Measurements from ENCODE around the gene RALGAPA2. TPM values are rescaled to one million over a fixed set of nuclear protein-coding genes. Genes with fewer than 3 reads are reported as not detected.
A peak's percentile ranks its signal among the peaks of the same experiment; 100 is the strongest.

RALGAPA2 gene
- total and polyA plus RNA-seq, 10 donors, result 1.2 to 55.2 (median 29.4) TPM

GRCh38 chr20:20442466-20442865, 270.0 kb downstream of the RALGAPA2 start:
- peaks cover 0 to 53% (median 0%) of the 10 kb centered on the region in 6 donors for H3K36me3 ChIP-seq
- 78 to 89% (median 84%) methylated on average over 2 of the region's 2 CpGs for WGBS, 5 donors
- H3K9me3 ChIP-seq, result no peaks in the 10 kb centered on the region
- intact Hi-C loops (cut with DNase I; ENCODE audit: low total_unique reads), result no loop called here
- no peak for TF ChIP-seq POLR2AphosphoS5 (IDR thresholded peaks at IDR 0.05)
- no peak for TF ChIP-seq POLR2A (IDR thresholded peaks at IDR 0.05)
- TF ChIP-seq CTCF (IDR thresholded peaks at IDR 0.05 in 8 of 11, conservative IDR thresholded peaks at IDR 0.05 in 3 of 11), result no peak
- DNase-seq, result no peak
- no peaks in the 10 kb centered on the region for H3K27me3 ChIP-seq (replicated peaks in 1 of 7)
- no peak overlapping the region for H3K4me3 ChIP-seq
- H3K4me1 ChIP-seq, result peaks cover 0 to 19% (median 2%) of the 10 kb centered on the region in 6 donors
- H3K27ac ChIP-seq, result no peak overlapping the region

- Histone ChIP-seq H3K9me3 (no peaks in the 10 kb centered on the region), H3K36me3 (peaks cover 0 to 62% (median 0%) of the 10 kb centered on the region in 6 donors), H3K27me3 (replicated peaks in 1 of 7) (no peaks in the 10 kb centered on the region), H3K4me1 (peaks cover 0 to 7% (median 0%) of the 10 kb centered on the region in 6 donors), H3K4me3 (no peak overlapping the region), H3K27ac (peak overlapping the region in 1 of 8 donors; percentile 5)
- intact Hi-C loops (cut with DNase I; ENCODE audit: low total_unique reads), result no loop called here
- DNase-seq, result no peak
- 41 to 53% (median 50%) methylated on average over 6 of the region's 6 CpGs for WGBS, 5 donors
- TF ChIP-seq POLR2AphosphoS5 (IDR thresholded peaks at IDR 0.05), result no peak
- TF ChIP-seq POLR2A (IDR thresholded peaks at IDR 0.05), result no peak
- no peak for TF ChIP-seq CTCF (IDR thresholded peaks at IDR 0.05 in 8 of 11, conservative IDR thresholded peaks at IDR 0.05 in 3 of 11)
These were observed 271.4 kb downstream of the RALGAPA2 start for GRCh38 chr20:20440886-20441658.

GRCh38 chr20:20440481-20440880, 272.0 kb downstream of the RALGAPA2 start:
- Histone ChIP-seq H3K4me3 (no peak overlapping the region), H3K36me3 (peaks cover 0 to 68% (median 0%) of the 10 kb centered on the region in 6 donors), H3K9me3 (no peaks in the 10 kb centered on the region), H3K27ac (no peak overlapping the region), H3K27me3 (replicated peaks in 1 of 7) (no peaks in the 10 kb centered on the region), H3K4me1 (peaks cover 0 to 7% (median 0%) of the 10 kb centered on the region in 6 donors)
- DNase-seq, result no peak
- intact Hi-C loops (cut with DNase I; ENCODE audit: low total_unique reads), result no loop called here
- WGBS, 5 donors, result 93 to 98% (median 95%) methylated on average over 16 of the region's 16 CpGs
- TF ChIP-seq POLR2AphosphoS5 (IDR thresholded peaks at IDR 0.05), result no peak
- TF ChIP-seq CTCF (IDR thresholded peaks at IDR 0.05 in 8 of 11, conservative IDR thresholded peaks at IDR 0.05 in 3 of 11), result no peak
- TF ChIP-seq POLR2A (IDR thresholded peaks at IDR 0.05), result no peak

DNA sequence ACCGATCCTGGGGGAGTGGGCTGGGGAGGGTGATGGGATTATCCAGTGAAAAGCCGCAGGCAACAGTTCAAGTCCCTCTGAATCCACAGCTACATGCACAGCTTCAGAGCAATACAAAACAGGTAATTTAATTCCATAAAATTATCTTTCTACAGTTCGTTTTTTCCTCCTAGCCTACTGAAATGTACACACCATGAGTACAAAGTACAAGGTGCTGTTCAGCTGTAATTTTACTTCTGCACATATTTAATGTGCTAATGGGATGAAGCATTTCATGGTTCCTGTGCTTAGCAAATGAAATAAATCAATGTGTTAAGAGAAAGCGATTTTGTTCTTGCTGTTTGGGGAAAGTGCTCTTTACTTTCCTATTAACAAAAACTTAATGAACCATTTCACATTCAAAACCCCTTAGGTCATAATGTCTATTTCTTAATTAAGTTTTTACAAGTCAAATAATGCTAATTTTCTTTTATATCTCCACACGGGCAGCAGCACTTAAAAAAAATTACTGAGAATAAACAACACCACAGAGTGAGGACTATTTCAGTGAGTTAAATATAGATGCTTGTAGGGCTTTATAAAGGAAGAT, 272.7 kb downstream of the RALGAPA2 start:
- WGBS, 5 donors, result 85 to 93% (median 91%) methylated on average over 5 of the region's 5 CpGs
- peaks cover 0 to 7% (median 0%) of the 10 kb centered on the region in 6 donors for H3K4me1 ChIP-seq
- no peak overlapping the region for H3K4me3 ChIP-seq
- intact Hi-C loops (cut with DNase I; ENCODE audit: low total_unique reads), result no loop called here
- no peaks in the 10 kb centered on the region for H3K9me3 ChIP-seq
- DNase-seq, result no peak
- peaks cover 0 to 76% (median 0%) of the 10 kb centered on the region in 6 donors for H3K36me3 ChIP-seq
- no peak overlapping the region for H3K27ac ChIP-seq
- H3K27me3 ChIP-seq (replicated peaks in 1 of 7), result no peaks in the 10 kb centered on the region
- no peak for TF ChIP-seq POLR2A (IDR thresholded peaks at IDR 0.05)
- TF ChIP-seq POLR2AphosphoS5 (IDR thresholded peaks at IDR 0.05), result no peak
- no peak for TF ChIP-seq CTCF (IDR thresholded peaks at IDR 0.05 in 8 of 11, conservative IDR thresholded peaks at IDR 0.05 in 3 of 11)

Data from spleen (tissue), 11 donors.